Measurements from ENCODE around the gene HDDC2. TPM values are rescaled to one million over a fixed set of nuclear protein-coding genes. Genes with fewer than 3 reads are reported as not detected.

The HDDC2 gene
- total RNA-seq, 4 donors from 2014 or later: 42.6 to 76.6 (median 62.3) TPM

Other genes starting within 250 kb of the HDDC2 start
- 10 to 100 TPM; 28.8 to 55.0 (median 45.6) TPM for gene TPD52L1, start 148.2 kb downstream of the HDDC2 start, total RNA-seq